VCaP (cell line): Measurements from ENCODE around the gene TH.

Experiments used
- H3K27ac ChIP-seq: fragments of 450-650 bp; 2 replicates; pipeline ENCODE4 v1.5.1; 2017
- CTCF ChIP-seq: fragments of 450-650 bp; conservative IDR thresholded peaks from 2 replicates; pipeline ENCODE4 v1.5.1; 2017; ENCODE audit warnings: mild to moderate bottlenecking, moderate library complexity

The TH gene

DNA sequence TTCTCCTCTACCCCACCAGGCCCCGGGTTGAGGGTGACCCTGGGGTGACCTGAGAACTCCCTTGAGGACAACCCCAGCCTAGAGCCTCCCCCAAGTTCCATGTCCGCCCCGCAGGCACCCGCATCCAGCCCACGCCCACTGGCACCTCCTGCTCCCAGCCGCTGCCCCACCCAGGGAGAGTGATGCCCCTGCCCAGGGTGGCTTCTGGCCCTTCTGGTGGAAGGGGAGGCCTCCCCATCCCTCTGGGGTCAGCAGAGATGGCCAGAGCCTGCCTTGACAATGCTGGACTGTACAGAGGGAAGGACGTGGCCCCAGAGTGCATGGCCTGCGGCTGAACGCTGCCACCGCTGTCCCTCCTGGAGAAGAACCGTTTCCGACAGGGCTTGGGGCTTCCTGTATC, 1.1 kb upstream of the TH start:
- no peak overlapping the region for H3K27ac ChIP-seq
- no peak for TF ChIP-seq CTCF

GRCh38 chr11:2169626-2170570, 1.7 kb downstream of the TH start:
- H3K27ac ChIP-seq: no peak overlapping the region
- TF ChIP-seq CTCF: no peak

DNA sequence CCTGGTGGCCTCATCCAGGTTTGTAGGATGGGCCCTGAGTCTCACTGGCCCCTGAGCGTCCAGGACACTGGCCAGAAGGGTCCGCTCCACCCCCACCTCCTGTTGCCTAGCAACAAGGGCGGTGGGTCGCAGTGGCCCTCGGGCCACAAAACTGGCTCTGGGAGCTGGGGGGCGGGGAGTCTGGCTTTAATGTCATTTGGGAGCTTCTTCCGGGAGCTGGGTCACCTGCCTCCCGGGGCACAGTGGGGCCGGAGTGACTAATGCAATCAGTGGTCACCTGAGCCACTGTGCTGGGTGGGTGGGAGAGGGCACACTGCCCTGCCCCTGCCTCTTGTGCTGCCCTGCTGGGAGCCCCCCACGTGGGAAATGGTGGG, 2.6 kb downstream of the TH start:
- no peak for TF ChIP-seq CTCF
- no peak overlapping the region for H3K27ac ChIP-seq

GRCh38 chr11:2168286-2169004, 3.2 kb downstream of the TH start:
- TF ChIP-seq CTCF: no peak
- H3K27ac ChIP-seq: no peak overlapping the region

DNA sequence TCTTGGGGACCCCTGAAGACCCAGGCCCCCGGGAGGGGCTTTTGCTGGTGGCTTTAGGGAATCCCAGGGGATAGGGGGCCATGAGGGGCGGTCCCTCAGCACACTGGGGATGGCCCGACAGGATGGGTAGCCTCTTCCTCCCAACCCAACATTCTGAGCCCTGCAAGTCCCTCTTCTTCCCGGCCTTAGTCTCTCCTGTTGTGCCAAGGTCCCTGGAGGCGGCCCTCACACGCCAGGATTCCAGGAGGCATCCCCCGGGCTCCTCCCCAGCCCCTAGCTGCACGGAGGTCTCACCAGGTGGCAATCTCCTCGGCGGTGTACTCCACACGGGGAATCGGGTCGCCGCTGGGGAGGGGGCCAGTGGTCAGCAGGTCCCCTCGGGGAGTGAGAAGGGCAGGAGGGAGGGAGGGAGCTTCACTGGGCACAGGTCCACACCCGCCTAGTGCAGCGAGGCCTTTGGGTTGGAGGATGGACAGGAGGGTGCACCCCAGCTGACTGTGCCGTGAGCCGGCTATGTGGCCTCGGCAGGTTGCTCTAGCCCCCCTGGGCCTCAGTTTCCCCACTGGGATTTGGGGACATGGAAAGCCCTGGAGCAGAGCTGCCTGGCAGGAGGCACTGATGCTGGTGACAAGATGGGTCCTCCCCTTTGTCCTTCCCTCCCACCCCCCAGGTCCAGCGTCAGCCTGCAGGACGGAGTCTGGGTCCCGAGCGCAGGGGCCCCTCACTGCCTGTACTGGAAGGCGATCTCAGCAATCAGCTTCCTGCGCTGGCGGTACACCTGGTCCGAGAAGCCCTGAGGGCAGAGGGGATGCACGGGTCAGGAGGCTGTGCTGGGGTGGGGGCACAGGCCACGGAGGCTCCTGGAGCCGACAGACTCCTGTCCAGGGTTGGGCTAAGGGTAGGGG, 4.2 kb downstream of the TH start:
- TF ChIP-seq CTCF: no peak
- no peak overlapping the region for H3K27ac ChIP-seq

- no peak overlapping the region for H3K27ac ChIP-seq
- peak; percentile 70 for TF ChIP-seq CTCF
These were observed 5.3 kb downstream of the TH start for GRCh38 chr11:2166091-2166851.
